Peyer's patch (tissue), 4 donors: ENCODE measurements around the gene MISP3. TPM values are rescaled to one million over a fixed set of nuclear protein-coding genes. Genes with fewer than 3 reads are reported as not detected.

Source experiments
- DNase-seq, 3 donors: peaks; one replicate each; pipeline ENCODE4 v3.0.0-alpha.2; 2017 to 2019
- H3K27ac ChIP-seq, 4 donors: fragments of 200-600 bp; sonication (generic); one replicate each; pipeline ENCODE4 v1.5.1; 2016 to 2019
- H3K27me3 ChIP-seq, 2 donors: fragments of 200-600 bp; sonication (generic); one replicate each; pipeline ENCODE4 v1.5.1; 2019
- H3K36me3 ChIP-seq, 3 donors: fragments of 200-600 bp; sonication (generic); one replicate each; pipeline ENCODE4 v1.5.1; 2016 to 2019
- H3K4me1 ChIP-seq, 4 donors: fragments of 200-600 bp; sonication (generic); one replicate each; pipeline ENCODE4 v1.5.1; 2016 to 2019
- H3K4me3 ChIP-seq, 4 donors: fragments of 200-600 bp; sonication (generic); 1 replicate in 3 of 4; 2 replicates in 1 of 4; pipeline ENCODE4 v1.5.1; 2016 to 2019; ENCODE audit warnings: mild to moderate bottlenecking in 1 of 4
- H3K9me3 ChIP-seq, 4 donors: fragments of 200-600 bp; sonication (generic); one replicate each; pipeline ENCODE4 v1.5.1; 2016 to 2019; ENCODE audit warnings: mild to moderate bottlenecking in 1 of 4
- CTCF ChIP-seq, 6 experiments: fragments of 450-650 bp in 4 of 6; fragments of 200-600 bp in 2 of 6; sonication (generic) in 1 of 6; IDR thresholded peaks; one replicate each; pipeline ENCODE4 v1.5.1; 2017 to 2019; ENCODE audit warnings: antibody characterized with exemption in 6 of 6, mild to moderate bottlenecking in 3 of 6, moderate library complexity in 1 of 6
- POLR2A ChIP-seq, 2 donors: fragments of 450-650 bp; IDR thresholded peaks; one replicate each; pipeline ENCODE4 v1.5.1; 2017; ENCODE audit warnings: antibody characterized with exemption in 2 of 2, mild to moderate bottlenecking in 2 of 2, moderate library complexity in 2 of 2
- total RNA-seq, 4 donors: library from RNA; depleted of rRNA; stranded (reverse); fragments of >200 nt; gene quantifications; one replicate each; pipeline ENCODE4 v1.1.0, GENCODE V29; 2016

The MISP3 gene
- total RNA-seq, 4 donors from 2014 or later = 25.6 to 58.5 (median 40.7) TPM

- Histone ChIP-seq H3K4me1 (no peaks in the 10 kb centered on the region), H3K4me3 (no peak overlapping the region), H3K9me3 (peaks cover 0 to 6% (median 0%) of the 10 kb centered on the region in 4 donors), H3K27ac (no peak overlapping the region), H3K36me3 (peaks cover 0 to 50% (median 0%) of the 10 kb centered on the region in 3 donors), H3K27me3 (no peaks in the 10 kb centered on the region)
- TF ChIP-seq POLR2A (IDR thresholded peaks at IDR 0.05) (no peak), CTCF (IDR thresholded peaks at IDR 0.05) (peak in 2 of 6 experiments; percentile 5 to 6)
- DNase-seq = no peak
Observed at GRCh38 chr19:14097532-14098151, 25.1 kb downstream of the MISP3 start.

GRCh38 chr19:14101003-14101545 lies 28.5 kb downstream of the MISP3 start:
- Histone ChIP-seq H3K27me3 (no peaks in the 10 kb centered on the region), H3K27ac (no peak overlapping the region), H3K4me3 (no peak overlapping the region), H3K4me1 (no peaks in the 10 kb centered on the region), H3K9me3 (no peaks in the 10 kb centered on the region), H3K36me3 (peaks cover 0 to 75% (median 0%) of the 10 kb centered on the region in 3 donors)
- TF ChIP-seq CTCF (IDR thresholded peaks at IDR 0.05) (no peak), POLR2A (IDR thresholded peaks at IDR 0.05) (no peak)
- no peak for DNase-seq

- peaks cover 0 to 75% (median 0%) of the 10 kb centered on the region in 3 donors for H3K36me3 ChIP-seq
Observed at GRCh38 chr19:14102102-14102696, 29.6 kb downstream of the MISP3 start.

GRCh38 chr19:14102756-14103155 lies 30.2 kb downstream of the MISP3 start:
- H3K9me3 ChIP-seq = no peaks in the 10 kb centered on the region
- H3K4me3 ChIP-seq = no peak overlapping the region
- H3K36me3 ChIP-seq = peaks cover 0 to 69% (median 0%) of the 10 kb centered on the region in 3 donors
- no peak for DNase-seq
- no peaks in the 10 kb centered on the region for H3K27me3 ChIP-seq
- H3K27ac ChIP-seq = no peak overlapping the region
- no peaks in the 10 kb centered on the region for H3K4me1 ChIP-seq
- TF ChIP-seq POLR2A (IDR thresholded peaks at IDR 0.05) = no peak
- no peak for TF ChIP-seq CTCF (IDR thresholded peaks at IDR 0.05)

More at GRCh38 chr19:14102102-14102696, 29.6 kb downstream of the MISP3 start:
- Histone ChIP-seq H3K27ac (no peak overlapping the region), H3K27me3 (no peaks in the 10 kb centered on the region), H3K9me3 (no peaks in the 10 kb centered on the region), H3K4me3 (no peak overlapping the region), H3K4me1 (no peaks in the 10 kb centered on the region)
- TF ChIP-seq POLR2A (IDR thresholded peaks at IDR 0.05) (no peak), CTCF (IDR thresholded peaks at IDR 0.05) (no peak)
- DNase-seq = no peak

GRCh38 chr19:14103310-14103709 lies 30.7 kb downstream of the MISP3 start:
- Histone ChIP-seq H3K27ac (no peak overlapping the region), H3K36me3 (peaks cover 0 to 64% (median 0%) of the 10 kb centered on the region in 3 donors)
- TF ChIP-seq CTCF (IDR thresholded peaks at IDR 0.05) = no peak
- no peak for TF ChIP-seq POLR2A (IDR thresholded peaks at IDR 0.05)

More at GRCh38 chr19:14103310-14103709, 30.7 kb downstream of the MISP3 start:
- no peak for DNase-seq
- H3K27me3 ChIP-seq = no peaks in the 10 kb centered on the region
- H3K4me1 ChIP-seq = no peaks in the 10 kb centered on the region
- no peak overlapping the region for H3K4me3 ChIP-seq
- H3K9me3 ChIP-seq = no peaks in the 10 kb centered on the region
